Neural progenitor cell (in vitro differentiated cells): ENCODE results near the gene ADGRG7. TPM values are rescaled to one million over a fixed set of nuclear protein-coding genes. Genes with fewer than 3 reads are reported as not detected.
"Not testable (repeated sequence)": the region's sequence is repeated elsewhere in the genome, so short reads cannot be mapped to it uniquely, and the experiment has no call there.

ENCODE experiments used
- DNase-seq: peaks from one replicate; pipeline ENCODE4 v3.0.0-alpha.2; 2016; ENCODE audit warnings: low spot score
- H2AFZ ChIP-seq: fragments of 200-600 bp; sonication (generic); replicated peaks from 2 replicates; pipeline ENCODE4 v1.6.1; 2016; ENCODE audit warnings: antibody characterized with exemption
- H3F3A ChIP-seq: fragments of 200-600 bp; sonication (generic); 2 replicates; pipeline ENCODE4 v1.6.1; 2016; ENCODE audit warnings: antibody characterized with exemption, low read depth
- H3K27ac ChIP-seq: fragments of 200-600 bp; sonication (generic); 2 replicates; pipeline ENCODE4 v1.5.1; 2016; ENCODE audit warnings: mild to moderate bottlenecking
- H3K27me3 ChIP-seq: fragments of 200-600 bp; sonication (generic); 2 replicates; pipeline ENCODE4 v1.6.1; 2016; ENCODE audit warnings: mild to moderate bottlenecking, moderate library complexity
- H3K36me3 ChIP-seq: fragments of 200-600 bp; sonication (generic); 2 replicates; pipeline ENCODE4 v1.5.1; 2016
- H3K4me1 ChIP-seq: fragments of 200-600 bp; sonication (generic); 2 replicates; pipeline ENCODE4 v1.6.1; 2016; ENCODE audit warnings: mixed run types
- H3K4me2 ChIP-seq: fragments of 200-600 bp; sonication (generic); 2 replicates; pipeline ENCODE4 v1.6.1; 2016
- H3K4me3 ChIP-seq: fragments of 200-600 bp; sonication (generic); 2 replicates; pipeline ENCODE4 v1.5.1; 2016
- H3K79me2 ChIP-seq: fragments of 200-600 bp; sonication (generic); 2 replicates; pipeline ENCODE4 v1.6.1; 2016; ENCODE audit warnings: low read depth
- H3K9ac ChIP-seq: fragments of 200-600 bp; sonication (generic); 2 replicates; pipeline ENCODE4 v1.6.1; 2016
- H3K9me3 ChIP-seq: fragments of 200-600 bp; sonication (generic); 2 replicates; pipeline ENCODE4 v1.5.1; 2016; ENCODE audit warnings: low read depth
- H4K20me1 ChIP-seq: fragments of 200-600 bp; sonication (generic); 2 replicates; pipeline ENCODE4 v1.6.1; 2016; ENCODE audit warnings: low read depth
- H3K27ac Mint-ChIP-seq: 3 replicates; pipeline ENCODE4 v1.8.0; 2021; ENCODE audit warnings: mixed read lengths
- H3K27me3 Mint-ChIP-seq: 2 replicates; pipeline ENCODE4 v1.8.0; 2022; ENCODE audit warnings: low read depth, mild to moderate bottlenecking, inconsistent platforms, moderate library complexity, mixed read lengths; ENCODE audit not compliant: insufficient read depth
- H3K36me3 Mint-ChIP-seq: 3 replicates; pipeline ENCODE4 v1.8.0; 2021; ENCODE audit warnings: mixed read lengths
- H3K4me1 Mint-ChIP-seq: 3 replicates; pipeline ENCODE4 v1.8.0; 2021; ENCODE audit warnings: mixed read lengths
- H3K4me3 Mint-ChIP-seq: 3 replicates; pipeline ENCODE4 v1.8.0; 2021; ENCODE audit warnings: mild to moderate bottlenecking, moderate library complexity, mixed read lengths
- H3K9me3 Mint-ChIP-seq: 3 replicates; pipeline ENCODE4 v1.8.0; 2020; ENCODE audit warnings: mixed read lengths
- CTCF ChIP-seq: fragments of 200-600 bp; sonication (generic); IDR thresholded peaks from 2 replicates; pipeline ENCODE4 v1.5.1; 2017; ENCODE audit warnings: antibody characterized with exemption, mild to moderate bottlenecking
- EZH2 ChIP-seq: fragments of 200-600 bp; sonication (generic); IDR thresholded peaks from 2 replicates; pipeline ENCODE4 v1.6.1; 2017; ENCODE audit warnings: antibody characterized with exemption, mild to moderate bottlenecking, moderate library complexity
- EZH2phosphoT487 ChIP-seq: fragments of 200-600 bp; sonication (generic); IDR thresholded peaks from 2 replicates; pipeline ENCODE4 v1.6.1; 2017; ENCODE audit warnings: antibody characterized with exemption
- total RNA-seq: library from RNA; depleted of rRNA; stranded (reverse); fragments of >200 nt; gene quantifications from 2 replicates; pipeline ENCODE4 v1.2.3, GENCODE V29; 2015; ENCODE audit warnings: low replicate concordance

ADGRG7 gene
- total RNA-seq, 1 donor from 2014 or later: not detected

GRCh38 chr3:100665230-100665629 is 55.8 kb downstream of the ADGRG7 start:
- Histone ChIP-seq H3K36me3 (no peaks in the 10 kb centered on the region), H3K4me2 (no peak overlapping the region), H4K20me1 (no peaks in the 10 kb centered on the region), H3K9me3 (no peaks in the 10 kb centered on the region), H2AFZ (peak overlapping the region; percentile 31), H3K9ac (no peak overlapping the region), H3K4me3 (no peak overlapping the region), H3K4me1 (no peaks in the 10 kb centered on the region), H3F3A (no peaks in the 10 kb centered on the region), H3K27me3 (no peaks in the 10 kb centered on the region), H3K79me2 (no peaks in the 10 kb centered on the region), H3K27ac (no peak overlapping the region)
- no peak overlapping the region for H3K4me3 Mint-ChIP-seq
- no peaks in the 10 kb centered on the region for H3K36me3 Mint-ChIP-seq
- TF ChIP-seq CTCF: no peak
- no peak for TF ChIP-seq EZH2phosphoT487
- TF ChIP-seq EZH2: no peak
- no peak overlapping the region for H3K27ac Mint-ChIP-seq
- H3K27me3 Mint-ChIP-seq: no peaks in the 10 kb centered on the region
- H3K9me3 Mint-ChIP-seq: peaks cover 3% of the 10 kb centered on the region
- H3K4me1 Mint-ChIP-seq: no peaks in the 10 kb centered on the region
- no peak for DNase-seq

GRCh38 chr3:100666699-100667098 is 57.3 kb downstream of the ADGRG7 start:
- H3K4me3 Mint-ChIP-seq, H3K27ac Mint-ChIP-seq: not testable (repeated sequence)

GRCh38 chr3:100667316-100667715 is 57.9 kb downstream of the ADGRG7 start:
- H3K27me3 Mint-ChIP-seq, DNase-seq, H3K4me2 ChIP-seq, H3K4me1 ChIP-seq, H4K20me1 ChIP-seq, H3K9me3 ChIP-seq, H3K4me3 Mint-ChIP-seq, H3K36me3 Mint-ChIP-seq, H3K27ac ChIP-seq, H3K27me3 ChIP-seq, H2AFZ ChIP-seq, H3K9ac ChIP-seq, H3F3A ChIP-seq, H3K4me1 Mint-ChIP-seq, H3K4me3 ChIP-seq, H3K27ac Mint-ChIP-seq, H3K36me3 ChIP-seq, H3K79me2 ChIP-seq: not testable (repeated sequence)
- H3K9me3 Mint-ChIP-seq: peaks cover 15% of the 10 kb centered on the region

More at GRCh38 chr3:100666699-100667098, 57.3 kb downstream of the ADGRG7 start:
- not testable (repeated sequence) for H3K27me3 ChIP-seq, H3K36me3 Mint-ChIP-seq, H3K4me1 ChIP-seq, H3K9me3 ChIP-seq, H3K36me3 ChIP-seq, H3K27ac ChIP-seq, H2AFZ ChIP-seq, H3K4me2 ChIP-seq, H3K4me3 ChIP-seq, H3K27me3 Mint-ChIP-seq, H4K20me1 ChIP-seq, H3K79me2 ChIP-seq, DNase-seq, H3F3A ChIP-seq, H3K9ac ChIP-seq, H3K4me1 Mint-ChIP-seq
- peaks cover 14% of the 10 kb centered on the region for H3K9me3 Mint-ChIP-seq

- H3K27ac ChIP-seq: not testable (repeated sequence)
- H3K9me3 Mint-ChIP-seq: peaks cover 15% of the 10 kb centered on the region
These were observed 61.6 kb downstream of the ADGRG7 start for GRCh38 chr3:100670995-100671394.

GRCh38 chr3:100681496-100681895 is 72.1 kb downstream of the ADGRG7 start:
- Histone ChIP-seq H3F3A (no peaks in the 10 kb centered on the region), H3K4me2 (no peak overlapping the region), H3K9ac (no peak overlapping the region), H2AFZ (no peak overlapping the region), H3K27ac (no peak overlapping the region), H3K27me3 (no peaks in the 10 kb centered on the region), H4K20me1 (no peaks in the 10 kb centered on the region), H3K4me1 (no peaks in the 10 kb centered on the region), H3K79me2 (no peaks in the 10 kb centered on the region), H3K36me3 (no peaks in the 10 kb centered on the region), H3K9me3 (no peaks in the 10 kb centered on the region), H3K4me3 (no peak overlapping the region)
- Mint-ChIP-seq H3K4me3 (no peak overlapping the region), H3K9me3 (no peaks in the 10 kb centered on the region), H3K4me1 (no peaks in the 10 kb centered on the region), H3K36me3 (no peaks in the 10 kb centered on the region), H3K27ac (no peak overlapping the region), H3K27me3 (no peaks in the 10 kb centered on the region)
- TF ChIP-seq EZH2phosphoT487 (no peak), CTCF (no peak), EZH2 (no peak)
- DNase-seq: no peak

More at GRCh38 chr3:100670995-100671394, 61.6 kb downstream of the ADGRG7 start:
- H3K79me2 ChIP-seq, H3K4me3 Mint-ChIP-seq, H3K36me3 ChIP-seq, H3F3A ChIP-seq, H2AFZ ChIP-seq, H3K4me2 ChIP-seq, H3K4me1 Mint-ChIP-seq, H3K4me3 ChIP-seq, H3K27ac Mint-ChIP-seq, H3K27me3 Mint-ChIP-seq, H3K36me3 Mint-ChIP-seq, H3K9me3 ChIP-seq, H4K20me1 ChIP-seq, DNase-seq, H3K9ac ChIP-seq, H3K27me3 ChIP-seq, H3K4me1 ChIP-seq: not testable (repeated sequence)
